ENCODE results near the gene MRPS34.

- TF ChIP-seq CTCF (IDR thresholded peaks at IDR 0.05; ENCODE audit: low read length) (no peak), EZH2phosphoT487 (IDR thresholded peaks at IDR 0.05; ENCODE audit: low read length) (no peak), EZH2 (optimal IDR thresholded peaks at IDR 0.05; ENCODE audit: low read depth, low read length) (no peak)
Observed at GRCh38 chr16:1781254-1781653, 8.3 kb upstream of the MRPS34 start.
